ENCODE data around the gene DNMT3A. TPM values are rescaled to one million over a fixed set of nuclear protein-coding genes. Genes with fewer than 3 reads are reported as not detected.
A peak's percentile ranks its signal among the peaks of the same experiment; 100 is the strongest.

DNMT3A gene
- total and polyA plus RNA-seq, 2 of the 8 experiments (the other 6 are each of a cell fraction or from before 2014, with no cell fraction given): 33.6 to 178 TPM

GRCh38 chr2:25253153-25253626, 88.5 kb downstream of the DNMT3A start:
- H3K4me3 ChIP-seq (ENCODE audit: extremely low read depth in 1 of 4, insufficient read depth in 2 of 4, low read depth in 3 of 4, low read length in 4 of 4): peak overlapping the region; percentile 36 to 67 (median 45)
- H4K91ac ChIP-seq (replicated peaks; ENCODE audit: insufficient read length, low read length): peak overlapping the region; percentile 91
- H4K20me1 ChIP-seq (replicated peaks in 1 of 2; ENCODE audit: control insufficient read depth in 1 of 2, insufficient read depth in 2 of 2, low read length in 2 of 2): peaks cover 6 to 13% of the 10 kb centered on the region in 2 experiments
- peak overlapping the region; percentile 69; the same call in 1 of the 2 replicates for H2BK5ac ChIP-seq (ENCODE audit: low read depth, low read length)
- H3K4ac ChIP-seq (replicated peaks; ENCODE audit: insufficient read length, low read depth, low read length): no peak overlapping the region
- no peak overlapping the region for H2BK120ac ChIP-seq (replicated peaks; ENCODE audit: low read depth, low read length)
- no peak overlapping the region for H3K56ac ChIP-seq (replicated peaks; ENCODE audit: insufficient read length, low read depth, low read length)
- H2BK12ac ChIP-seq (ENCODE audit: low read depth, low read length): peak overlapping the region; percentile 89; the same call in 1 of the 2 replicates
- H2AK5ac ChIP-seq (ENCODE audit: low read depth, low read length): peak overlapping the region; percentile 96; the same call in 1 of the 2 replicates
- H3K18ac ChIP-seq (ENCODE audit: extremely low read depth, low read length): peak overlapping the region; percentile 88; the same call in 1 of the 2 replicates
- peak overlapping the region; percentile 57; the same call in 1 of the 2 replicates for H2BK20ac ChIP-seq (ENCODE audit: low read length)
- H3K27me3 ChIP-seq (replicated peaks in 1 of 4; ENCODE audit: control insufficient read depth in 3 of 4, extremely low read depth in 1 of 4, insufficient read depth in 3 of 4, low read length in 3 of 4): no peaks in the 10 kb centered on the region
- no peak overlapping the region for H3K14ac ChIP-seq (ENCODE audit: insufficient read length)
- FAIRE-seq (no peak), DNase-seq (ENCODE audit: low read depth in 1 of 2, low spot score in 2 of 2) (no peak)
- WGBS, 2 experiments (ENCODE audit: extremely low coverage in 1 of 2, insufficient coverage in 1 of 2, insufficient read length in 1 of 2, insufficient replicate concordance in 2 of 2, low coverage in 1 of 2, low lambda C conversion rate in 2 of 2, missing lambda C conversion rate in 1 of 2): 73% methylated on average over 11 of the region's 11 CpGs; no CpG with 5 or more reads in 1 of the 2 experiments
- H3K23ac ChIP-seq (ENCODE audit: insufficient read length): no peak overlapping the region
- H3K4me2 ChIP-seq (ENCODE audit: insufficient read depth in 1 of 2, low read depth in 2 of 2, low read length in 2 of 2): peak overlapping the region; percentile 76 to 98
- H3K79me2 ChIP-seq (ENCODE audit: control insufficient read depth in 1 of 2, insufficient read depth in 2 of 2, low read length in 2 of 2): peaks cover 10 to 32% of the 10 kb centered on the region in 2 experiments
- peak overlapping the region; percentile 99; the same call in 1 of the 2 replicates for H2BK15ac ChIP-seq (ENCODE audit: low read length)
- H4K8ac ChIP-seq (ENCODE audit: extremely low read depth, insufficient read depth, low read length): no peak overlapping the region
- ChIA-PET POLR2A (ENCODE audit: partially characterized antibody) (interaction anchor here (0.9 to 10.8 kb wide), 8 partner anchors 10 to 412 kb away, joined by 3 to 135 read pairs (median 12); no protein-coding TSS in a partner anchor), CTCF (ENCODE audit: partially characterized antibody) (interaction anchor here (1.6 to 4.2 kb wide), 3 partner anchors 20 to 25 kb away, joined by 3 to 32 read pairs (median 29); no protein-coding TSS in a partner anchor)
- no peak overlapping the region for H2AFZ ChIP-seq (ENCODE audit: low read length)
- H3K9ac ChIP-seq (replicated peaks in 1 of 4; ENCODE audit: extremely low read depth in 1 of 4, low read depth in 3 of 4, low read length in 3 of 4): peak overlapping the region in 2 of 4 experiments; percentile 14 to 46; a peak in 1 of 7 replicates
- peak overlapping the region; percentile 54; the same call in 1 of the 2 replicates for H3K27ac ChIP-seq (ENCODE audit: low read depth, low read length)
- H3K23me2 ChIP-seq (ENCODE audit: low read depth, low read length): peaks cover 15% of the 10 kb centered on the region
- H3K9me3 ChIP-seq (ENCODE audit: insufficient read depth in 2 of 2, low read depth in 1 of 2, low read length in 1 of 2): no peaks in the 10 kb centered on the region
- peaks cover 1% of the 10 kb centered on the region for H3K79me1 ChIP-seq (ENCODE audit: low read depth, low read length)
- TF ChIP-seq ZNF274 (IDR thresholded peaks at IDR 0.05; ENCODE audit: borderline replicate concordance, extremely low read depth, low read length): no peak
- no peak for TF ChIP-seq JUN (IDR thresholded peaks at IDR 0.05; ENCODE audit: low read depth, low read length)
- no peak for TF ChIP-seq POLR2AphosphoS5 (IDR thresholded peaks at IDR 0.05; ENCODE audit: low read depth, low read length)
- peak; percentile 53; the same call in 1 of the 2 replicates for TF ChIP-seq YY1 (IDR thresholded peaks at IDR 0.05; ENCODE audit: low read depth, low read length)
- TF ChIP-seq TBP (IDR thresholded peaks at IDR 0.05; ENCODE audit: low read depth, low read length): no peak
- TF ChIP-seq SIN3A (conservative IDR thresholded peaks at IDR 0.05 in 1 of 2, IDR thresholded peaks at IDR 0.05 in 1 of 2; ENCODE audit: low read depth in 1 of 2, low read length in 2 of 2): no peak
- TF ChIP-seq POLR2A (IDR thresholded peaks at IDR 0.05; ENCODE audit: control extremely low read depth in 1 of 2, low read depth in 2 of 2, low read length in 2 of 2): peak in 1 of 2 experiments; percentile 7; a peak in 1 of 3 replicates
- TF ChIP-seq CREB1 (IDR thresholded peaks at IDR 0.05): no peak
- TF ChIP-seq CHD1 (IDR thresholded peaks at IDR 0.05; ENCODE audit: low read depth, low read length): no peak
- TF ChIP-seq HDAC6 (IDR thresholded peaks at IDR 0.05; ENCODE audit: low read depth, low read length): no peak
- peaks cover 22 to 44% (median 30%) of the 10 kb centered on the region in 4 experiments for H3K4me1 ChIP-seq (replicated peaks in 1 of 4; ENCODE audit: control insufficient read depth in 3 of 4, insufficient read depth in 4 of 4, low read length in 3 of 4)
- peak overlapping the region; percentile 8 for H4K5ac ChIP-seq (ENCODE audit: insufficient read length, low read depth, low read length)
- H3K36me3 ChIP-seq (ENCODE audit: control insufficient read depth in 2 of 4, insufficient read depth in 4 of 4, low read length in 3 of 4): peaks cover 0 to 9% (median under 1%) of the 10 kb centered on the region in 4 experiments; a peak in 5 of 8 replicates
